ENCODE measurements around the gene C3orf52.

DNA sequence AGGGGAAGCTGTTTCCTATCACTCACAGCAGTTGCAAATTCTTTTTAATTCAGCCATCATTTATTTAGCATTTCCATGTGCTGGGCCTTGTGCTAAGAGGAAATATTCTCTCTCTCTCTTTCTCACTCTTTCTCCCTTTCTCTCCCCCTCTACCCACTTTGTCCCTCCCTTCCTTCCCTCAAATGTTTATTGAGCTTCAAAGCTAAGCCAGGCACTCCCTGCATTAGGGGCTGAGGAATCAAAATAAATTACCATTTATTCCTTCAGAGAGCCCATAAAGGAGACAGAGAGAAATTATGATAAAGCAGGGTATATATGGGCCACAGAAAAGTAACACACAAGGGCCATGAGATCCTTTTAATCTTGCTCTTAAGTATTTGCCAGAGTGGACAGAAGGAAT is 44.9 kb upstream of the C3orf52 start:
- TF ChIP-seq, protein P1, sequence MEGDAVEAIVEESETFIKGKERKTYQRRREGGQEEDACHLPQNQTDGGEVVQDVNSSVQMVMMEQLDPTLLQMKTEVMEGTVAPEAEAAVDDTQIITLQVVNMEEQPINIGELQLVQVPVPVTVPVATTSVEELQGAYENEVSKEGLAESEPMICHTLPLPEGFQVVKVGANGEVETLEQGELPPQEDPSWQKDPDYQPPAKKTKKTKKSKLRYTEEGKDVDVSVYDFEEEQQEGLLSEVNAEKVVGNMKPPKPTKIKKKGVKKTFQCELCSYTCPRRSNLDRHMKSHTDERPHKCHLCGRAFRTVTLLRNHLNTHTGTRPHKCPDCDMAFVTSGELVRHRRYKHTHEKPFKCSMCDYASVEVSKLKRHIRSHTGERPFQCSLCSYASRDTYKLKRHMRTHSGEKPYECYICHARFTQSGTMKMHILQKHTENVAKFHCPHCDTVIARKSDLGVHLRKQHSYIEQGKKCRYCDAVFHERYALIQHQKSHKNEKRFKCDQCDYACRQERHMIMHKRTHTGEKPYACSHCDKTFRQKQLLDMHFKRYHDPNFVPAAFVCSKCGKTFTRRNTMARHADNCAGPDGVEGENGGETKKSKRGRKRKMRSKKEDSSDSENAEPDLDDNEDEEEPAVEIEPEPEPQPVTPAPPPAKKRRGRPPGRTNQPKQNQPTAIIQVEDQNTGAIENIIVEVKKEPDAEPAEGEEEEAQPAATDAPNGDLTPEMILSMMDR (IDR thresholded peaks at IDR 0.05; ENCODE audit: borderline replicate concordance, extremely low read depth, low read length, poor library complexity, severe bottlenecking) = no peak
- no peak for TF ChIP-seq EZH2 (IDR thresholded peaks at IDR 0.05; ENCODE audit: borderline replicate concordance, low read depth, low read length, severe bottlenecking)
